Measurements from ENCODE around the gene ZNF483. TPM values are rescaled to one million over a fixed set of nuclear protein-coding genes. Genes with fewer than 3 reads are reported as not detected.

Gene ZNF483
- total and polyA plus RNA-seq, 9 of the 15 experiments (the other 6 are each of a cell fraction or from before 2014, with no cell fraction given): 0.04 to 1.0 (median 0.38) TPM

- ATAC-seq (no peak), DNase-seq (ENCODE audit: extremely low read depth in 1 of 4, low spot score in 3 of 4) (no peak), FAIRE-seq (no peak)
- H2AFZ ChIP-seq (ENCODE audit: low read depth, low read length): no peak overlapping the region
- H3K9ac ChIP-seq (ENCODE audit: insufficient read depth in 1 of 2, low read depth in 2 of 2, low read length in 2 of 2): no peak overlapping the region
- no peaks in the 10 kb centered on the region for H3K4me1 ChIP-seq (replicated peaks in 1 of 2; ENCODE audit: control insufficient read depth in 2 of 2, insufficient read depth in 2 of 2, low read length in 2 of 2)
- no peak overlapping the region for H3K27ac ChIP-seq (ENCODE audit: extremely low read depth, low read depth, low read length)
- H3K79me2 ChIP-seq (ENCODE audit: control insufficient read depth, insufficient read depth, low read length): no peaks in the 10 kb centered on the region
- in situ Hi-C loops (cut with MboI): no loop called here
- no peak overlapping the region for H3K4me3 ChIP-seq
- ChIA-PET POLR2A (no interaction called here), CTCF (ENCODE audit: low intra/inter-chr PET ratio) (no interaction called here)
- H3K27me3 ChIP-seq (ENCODE audit: control insufficient read depth in 2 of 2, insufficient read depth in 2 of 2, low read length in 2 of 2): peaks cover 0 to 6% of the 10 kb centered on the region in 2 experiments; a peak in 2 of 5 replicates
- no TSS peak for BruUV-seq (replicated peaks)
- intact Hi-C loops (cut with micrococcal nuclease): no loop called here
- no peaks in the 10 kb centered on the region for H3K9me3 ChIP-seq (replicated peaks; ENCODE audit: control insufficient read depth, insufficient read depth, low read depth, low read length)
- no peak overlapping the region for H3K4me2 ChIP-seq (ENCODE audit: insufficient read depth, low read length)
- 0% methylated on average over 1 of the region's 1 CpG for WGBS (ENCODE audit: insufficient coverage, low coverage, missing lambda C conversion rate)
- H3K9me1 ChIP-seq (ENCODE audit: control insufficient read depth, insufficient read depth, low read length): no peaks in the 10 kb centered on the region
- no peaks in the 10 kb centered on the region for H3K36me3 ChIP-seq (ENCODE audit: control insufficient read depth, insufficient read depth, low read length)
- no peaks in the 10 kb centered on the region for H4K20me1 ChIP-seq (replicated peaks; ENCODE audit: control insufficient read depth, insufficient read depth, low read length)
- TF ChIP-seq RBM14 (IDR thresholded peaks at IDR 0.05; ENCODE audit: borderline replicate concordance, insufficient read depth, low read depth, low read length) (no peak), PCBP1 (IDR thresholded peaks at IDR 0.05; ENCODE audit: low read depth, low read length, poor library complexity, severe bottlenecking) (no peak), RFX7 (CRISPR knock-in tag; IDR thresholded peaks at IDR 0.05) (no peak), SMAD4 (CRISPR knock-in tag; conservative IDR thresholded peaks at IDR 0.05) (no peak), ZBTB49 (CRISPR knock-in tag; IDR thresholded peaks at IDR 0.05; ENCODE audit: borderline replicate concordance) (no peak), ZNF644 (tag; IDR thresholded peaks at IDR 0.05; ENCODE audit: low read depth) (no peak), ELF4 (CRISPR knock-in tag; IDR thresholded peaks at IDR 0.05) (no peak), NCOA1 (IDR thresholded peaks at IDR 0.05; ENCODE audit: low read depth) (no peak), NFIX (CRISPR knock-in tag; IDR thresholded peaks at IDR 0.05; ENCODE audit: low read depth) (no peak), FOXP4 (CRISPR knock-in tag; IDR thresholded peaks at IDR 0.05; ENCODE audit: borderline replicate concordance) (no peak)
- TF ChIP-seq, protein P1, sequence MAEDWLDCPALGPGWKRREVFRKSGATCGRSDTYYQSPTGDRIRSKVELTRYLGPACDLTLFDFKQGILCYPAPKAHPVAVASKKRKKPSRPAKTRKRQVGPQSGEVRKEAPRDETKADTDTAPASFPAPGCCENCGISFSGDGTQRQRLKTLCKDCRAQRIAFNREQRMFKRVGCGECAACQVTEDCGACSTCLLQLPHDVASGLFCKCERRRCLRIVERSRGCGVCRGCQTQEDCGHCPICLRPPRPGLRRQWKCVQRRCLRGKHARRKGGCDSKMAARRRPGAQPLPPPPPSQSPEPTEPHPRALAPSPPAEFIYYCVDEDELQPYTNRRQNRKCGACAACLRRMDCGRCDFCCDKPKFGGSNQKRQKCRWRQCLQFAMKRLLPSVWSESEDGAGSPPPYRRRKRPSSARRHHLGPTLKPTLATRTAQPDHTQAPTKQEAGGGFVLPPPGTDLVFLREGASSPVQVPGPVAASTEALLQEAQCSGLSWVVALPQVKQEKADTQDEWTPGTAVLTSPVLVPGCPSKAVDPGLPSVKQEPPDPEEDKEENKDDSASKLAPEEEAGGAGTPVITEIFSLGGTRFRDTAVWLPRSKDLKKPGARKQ (CRISPR knock-in tag; IDR thresholded peaks at IDR 0.05): no peak
- TF ChIP-seq, protein P2, sequence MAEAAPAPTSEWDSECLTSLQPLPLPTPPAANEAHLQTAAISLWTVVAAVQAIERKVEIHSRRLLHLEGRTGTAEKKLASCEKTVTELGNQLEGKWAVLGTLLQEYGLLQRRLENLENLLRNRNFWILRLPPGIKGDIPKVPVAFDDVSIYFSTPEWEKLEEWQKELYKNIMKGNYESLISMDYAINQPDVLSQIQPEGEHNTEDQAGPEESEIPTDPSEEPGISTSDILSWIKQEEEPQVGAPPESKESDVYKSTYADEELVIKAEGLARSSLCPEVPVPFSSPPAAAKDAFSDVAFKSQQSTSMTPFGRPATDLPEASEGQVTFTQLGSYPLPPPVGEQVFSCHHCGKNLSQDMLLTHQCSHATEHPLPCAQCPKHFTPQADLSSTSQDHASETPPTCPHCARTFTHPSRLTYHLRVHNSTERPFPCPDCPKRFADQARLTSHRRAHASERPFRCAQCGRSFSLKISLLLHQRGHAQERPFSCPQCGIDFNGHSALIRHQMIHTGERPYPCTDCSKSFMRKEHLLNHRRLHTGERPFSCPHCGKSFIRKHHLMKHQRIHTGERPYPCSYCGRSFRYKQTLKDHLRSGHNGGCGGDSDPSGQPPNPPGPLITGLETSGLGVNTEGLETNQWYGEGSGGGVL (CRISPR knock-in tag; IDR thresholded peaks at IDR 0.05): no peak
- TF ChIP-seq, protein P3, sequence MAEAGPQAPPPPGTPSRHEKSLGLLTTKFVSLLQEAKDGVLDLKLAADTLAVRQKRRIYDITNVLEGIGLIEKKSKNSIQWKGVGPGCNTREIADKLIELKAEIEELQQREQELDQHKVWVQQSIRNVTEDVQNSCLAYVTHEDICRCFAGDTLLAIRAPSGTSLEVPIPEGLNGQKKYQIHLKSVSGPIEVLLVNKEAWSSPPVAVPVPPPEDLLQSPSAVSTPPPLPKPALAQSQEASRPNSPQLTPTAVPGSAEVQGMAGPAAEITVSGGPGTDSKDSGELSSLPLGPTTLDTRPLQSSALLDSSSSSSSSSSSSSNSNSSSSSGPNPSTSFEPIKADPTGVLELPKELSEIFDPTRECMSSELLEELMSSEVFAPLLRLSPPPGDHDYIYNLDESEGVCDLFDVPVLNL (CRISPR knock-in tag; IDR thresholded peaks at IDR 0.05; ENCODE audit: low read depth): no peak
Measured at GRCh38 chr9:111566234-111566633, 41.3 kb downstream of the ZNF483 start.

All from K562 (cell line).